ENCODE measurements around the gene SLC25A33. TPM values are rescaled to one million over a fixed set of nuclear protein-coding genes. Genes with fewer than 3 reads are reported as not detected.

The SLC25A33 gene
- total and polyA plus RNA-seq, 2 experiments from 2014 or later: 13.3 to 18.8 TPM

GRCh38 chr1:9603766-9604753 lies 64.8 kb downstream of the SLC25A33 start:
- no peak for TF ChIP-seq ZNF331 (CRISPR knock-in tag; IDR thresholded peaks at IDR 0.05; ENCODE audit: low read depth)
- TF ChIP-seq ZNF462 (CRISPR knock-in tag; IDR thresholded peaks at IDR 0.05): no peak
- no peak for TF ChIP-seq ZNF114 (CRISPR knock-in tag; IDR thresholded peaks at IDR 0.05)
- TF ChIP-seq JUNB (IDR thresholded peaks at IDR 0.05; ENCODE audit: unreplicated experiment): no peak
- TF ChIP-seq EZH2 (IDR thresholded peaks at IDR 0.05; ENCODE audit: low read depth, unreplicated experiment): no peak
- TF ChIP-seq CREB1 (CRISPR knock-in tag; IDR thresholded peaks at IDR 0.05; ENCODE audit: low read depth): no peak
- TF ChIP-seq, protein P1, sequence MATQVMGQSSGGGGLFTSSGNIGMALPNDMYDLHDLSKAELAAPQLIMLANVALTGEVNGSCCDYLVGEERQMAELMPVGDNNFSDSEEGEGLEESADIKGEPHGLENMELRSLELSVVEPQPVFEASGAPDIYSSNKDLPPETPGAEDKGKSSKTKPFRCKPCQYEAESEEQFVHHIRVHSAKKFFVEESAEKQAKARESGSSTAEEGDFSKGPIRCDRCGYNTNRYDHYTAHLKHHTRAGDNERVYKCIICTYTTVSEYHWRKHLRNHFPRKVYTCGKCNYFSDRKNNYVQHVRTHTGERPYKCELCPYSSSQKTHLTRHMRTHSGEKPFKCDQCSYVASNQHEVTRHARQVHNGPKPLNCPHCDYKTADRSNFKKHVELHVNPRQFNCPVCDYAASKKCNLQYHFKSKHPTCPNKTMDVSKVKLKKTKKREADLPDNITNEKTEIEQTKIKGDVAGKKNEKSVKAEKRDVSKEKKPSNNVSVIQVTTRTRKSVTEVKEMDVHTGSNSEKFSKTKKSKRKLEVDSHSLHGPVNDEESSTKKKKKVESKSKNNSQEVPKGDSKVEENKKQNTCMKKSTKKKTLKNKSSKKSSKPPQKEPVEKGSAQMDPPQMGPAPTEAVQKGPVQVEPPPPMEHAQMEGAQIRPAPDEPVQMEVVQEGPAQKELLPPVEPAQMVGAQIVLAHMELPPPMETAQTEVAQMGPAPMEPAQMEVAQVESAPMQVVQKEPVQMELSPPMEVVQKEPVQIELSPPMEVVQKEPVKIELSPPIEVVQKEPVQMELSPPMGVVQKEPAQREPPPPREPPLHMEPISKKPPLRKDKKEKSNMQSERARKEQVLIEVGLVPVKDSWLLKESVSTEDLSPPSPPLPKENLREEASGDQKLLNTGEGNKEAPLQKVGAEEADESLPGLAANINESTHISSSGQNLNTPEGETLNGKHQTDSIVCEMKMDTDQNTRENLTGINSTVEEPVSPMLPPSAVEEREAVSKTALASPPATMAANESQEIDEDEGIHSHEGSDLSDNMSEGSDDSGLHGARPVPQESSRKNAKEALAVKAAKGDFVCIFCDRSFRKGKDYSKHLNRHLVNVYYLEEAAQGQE (IDR thresholded peaks at IDR 0.05; ENCODE audit: unreplicated experiment): no peak
- TF ChIP-seq, protein P2, sequence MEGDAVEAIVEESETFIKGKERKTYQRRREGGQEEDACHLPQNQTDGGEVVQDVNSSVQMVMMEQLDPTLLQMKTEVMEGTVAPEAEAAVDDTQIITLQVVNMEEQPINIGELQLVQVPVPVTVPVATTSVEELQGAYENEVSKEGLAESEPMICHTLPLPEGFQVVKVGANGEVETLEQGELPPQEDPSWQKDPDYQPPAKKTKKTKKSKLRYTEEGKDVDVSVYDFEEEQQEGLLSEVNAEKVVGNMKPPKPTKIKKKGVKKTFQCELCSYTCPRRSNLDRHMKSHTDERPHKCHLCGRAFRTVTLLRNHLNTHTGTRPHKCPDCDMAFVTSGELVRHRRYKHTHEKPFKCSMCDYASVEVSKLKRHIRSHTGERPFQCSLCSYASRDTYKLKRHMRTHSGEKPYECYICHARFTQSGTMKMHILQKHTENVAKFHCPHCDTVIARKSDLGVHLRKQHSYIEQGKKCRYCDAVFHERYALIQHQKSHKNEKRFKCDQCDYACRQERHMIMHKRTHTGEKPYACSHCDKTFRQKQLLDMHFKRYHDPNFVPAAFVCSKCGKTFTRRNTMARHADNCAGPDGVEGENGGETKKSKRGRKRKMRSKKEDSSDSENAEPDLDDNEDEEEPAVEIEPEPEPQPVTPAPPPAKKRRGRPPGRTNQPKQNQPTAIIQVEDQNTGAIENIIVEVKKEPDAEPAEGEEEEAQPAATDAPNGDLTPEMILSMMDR (conservative IDR thresholded peaks at IDR 0.05; ENCODE audit: low read depth in 2 of 2): no peak
- no peak for TF ChIP-seq POLR2AphosphoS5 (IDR thresholded peaks at IDR 0.05; ENCODE audit: low read depth)
- peaks cover 6% of the 10 kb centered on the region; the same call in 1 of the 2 replicates for H3K36me3 ChIP-seq (ENCODE audit: insufficient read depth)
- H3K79me2 ChIP-seq (replicated peaks; ENCODE audit: insufficient read depth): no peaks in the 10 kb centered on the region

More at GRCh38 chr1:9603766-9604753, 64.8 kb downstream of the SLC25A33 start:
- no peak overlapping the region for H3K4me2 ChIP-seq
- no peak for DNase-seq (ENCODE audit: low spot score)
- H4K20me1 ChIP-seq (replicated peaks; ENCODE audit: insufficient read depth): peaks cover 4% of the 10 kb centered on the region; the same call in 1 of the 2 replicates
- H3K27me3 Mint-ChIP-seq (ENCODE audit: insufficient read depth, low read depth, poor library complexity): peaks cover 7% of the 10 kb centered on the region
- ATAC-seq: no peak
- H3K9me3 Mint-ChIP-seq: no peaks in the 10 kb centered on the region; the same call in 2 of the 3 replicates
- no peaks in the 10 kb centered on the region for H3K9me2 ChIP-seq (ENCODE audit: insufficient read depth)
- 0 out of 2 replicates have a peak overlapping the region, but pooled peaks have one; percentile 26 for H3K27ac ChIP-seq (ENCODE audit: low read depth)
- no peaks in the 10 kb centered on the region for H3K27me3 ChIP-seq (ENCODE audit: insufficient read depth)
- H3F3A ChIP-seq (replicated peaks; ENCODE audit: low read depth): no peaks in the 10 kb centered on the region
- H3K4me1 ChIP-seq (ENCODE audit: insufficient read depth): no peaks in the 10 kb centered on the region
- no peak overlapping the region for H3K4me3 Mint-ChIP-seq
- H3K4me1 Mint-ChIP-seq: 0 out of 3 replicates have a peak, but pooled peaks cover 2% of the 10 kb centered on the region
- H3K36me3 Mint-ChIP-seq (ENCODE audit: low read depth): peaks cover 25% of the 10 kb centered on the region
- H3K4me3 ChIP-seq: no peak overlapping the region
- no peak overlapping the region for H2AFZ ChIP-seq
- peak overlapping the region; percentile 74; the same call in 1 of the 2 replicates for H3K27ac Mint-ChIP-seq
